NCI-H1436 (cell line): Measurements from ENCODE around the gene ATP5F1D.

Experiments
- DNase-seq: peaks from one replicate; lab custom pipeline; 2025; lab: John Stamatoyannopoulos, UW

The ATP5F1D gene

GRCh38 chr19:1259206-1259875 lies 17.8 kb downstream of the ATP5F1D start:
- no peak for DNase-seq

GRCh38 chr19:1259876-1260748 lies 18.6 kb downstream of the ATP5F1D start:
- DNase-seq, result no peak

DNA sequence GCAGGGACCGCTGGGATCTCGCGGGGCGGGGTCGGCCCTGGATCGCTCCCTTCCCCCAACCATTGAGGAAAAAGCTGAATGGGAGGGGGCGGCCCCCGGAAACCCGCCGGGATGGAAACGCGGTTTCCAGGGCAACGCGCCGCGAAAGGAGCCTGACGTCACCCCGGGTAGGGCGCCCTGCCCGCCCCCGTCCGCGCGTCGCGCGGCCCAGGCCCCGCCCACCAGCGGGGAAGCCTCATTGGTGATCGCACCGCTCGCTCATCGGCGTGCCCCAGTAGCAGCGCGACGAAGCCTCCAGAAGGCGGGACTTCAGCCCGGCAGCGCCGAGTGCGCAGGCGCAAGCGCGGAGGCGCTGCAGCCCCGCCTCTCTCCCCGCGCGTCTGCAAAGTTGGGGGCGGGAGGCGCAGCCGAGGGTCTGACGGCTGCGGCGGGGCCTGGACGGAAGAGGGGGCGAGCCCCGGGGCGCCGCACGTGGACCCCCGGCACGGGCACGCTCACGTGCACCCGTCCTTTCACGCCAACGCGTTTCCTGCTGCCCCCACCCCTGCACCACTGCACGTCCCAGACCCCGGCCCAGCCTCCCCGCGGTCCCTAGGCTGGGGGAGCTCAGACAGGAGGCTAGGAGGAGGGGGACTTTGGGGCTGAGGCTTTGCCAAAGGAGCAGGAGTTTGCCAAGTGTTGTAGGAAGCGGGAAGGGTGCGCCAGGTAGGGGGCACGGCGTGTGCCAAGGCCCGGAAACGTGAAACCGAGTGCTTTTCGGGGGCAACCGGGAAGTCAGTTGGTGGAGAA lies 19.4 kb downstream of the ATP5F1D start:
- peak; percentile 94 for DNase-seq

DNA sequence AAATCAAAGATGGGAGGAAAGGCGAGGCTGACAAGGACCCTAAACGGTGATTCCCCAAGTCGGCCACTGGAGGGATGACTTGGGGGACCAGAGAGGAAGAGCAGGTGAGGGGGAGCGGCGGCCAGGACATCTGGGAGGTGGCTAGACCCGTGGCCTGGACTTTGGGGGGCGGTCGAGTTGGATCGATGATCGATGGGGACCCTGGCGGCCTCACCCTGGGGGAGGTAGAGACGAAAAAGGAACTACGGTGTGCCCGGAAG lies 19.9 kb downstream of the ATP5F1D start:
- no peak for DNase-seq

GRCh38 chr19:1261798-1262622 lies 20.5 kb downstream of the ATP5F1D start:
- DNase-seq, result no peak

DNA sequence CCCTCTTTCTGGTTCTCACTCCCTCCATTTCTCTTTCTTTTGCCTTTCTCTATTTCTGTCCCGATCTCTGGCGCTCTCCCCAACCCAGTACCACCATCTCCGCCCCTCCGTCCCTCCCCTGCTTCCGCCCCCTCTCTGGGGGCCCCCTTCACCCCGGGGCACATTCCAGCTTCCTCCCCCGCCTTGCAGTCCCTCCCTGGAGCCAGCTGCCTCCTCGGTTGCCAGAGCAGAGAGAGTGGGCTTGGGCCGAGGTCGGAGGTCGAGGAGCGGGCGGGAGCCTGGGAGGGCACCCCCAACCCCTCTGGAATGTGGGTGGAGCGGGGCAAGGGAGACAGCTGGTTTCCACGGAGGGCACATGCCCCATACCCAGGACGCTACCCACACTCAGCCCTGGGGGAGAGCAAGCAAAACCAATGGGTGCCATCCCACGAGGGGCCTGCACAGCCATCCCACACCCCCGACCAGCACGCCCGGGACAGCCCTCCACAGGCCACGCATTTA lies 21.1 kb downstream of the ATP5F1D start:
- DNase-seq, result no peak

GRCh38 chr19:1263188-1263587 lies 21.6 kb downstream of the ATP5F1D start:
- DNase-seq, result no peak

GRCh38 chr19:1264801-1265614 lies 23.5 kb downstream of the ATP5F1D start:
- no peak for DNase-seq

DNA sequence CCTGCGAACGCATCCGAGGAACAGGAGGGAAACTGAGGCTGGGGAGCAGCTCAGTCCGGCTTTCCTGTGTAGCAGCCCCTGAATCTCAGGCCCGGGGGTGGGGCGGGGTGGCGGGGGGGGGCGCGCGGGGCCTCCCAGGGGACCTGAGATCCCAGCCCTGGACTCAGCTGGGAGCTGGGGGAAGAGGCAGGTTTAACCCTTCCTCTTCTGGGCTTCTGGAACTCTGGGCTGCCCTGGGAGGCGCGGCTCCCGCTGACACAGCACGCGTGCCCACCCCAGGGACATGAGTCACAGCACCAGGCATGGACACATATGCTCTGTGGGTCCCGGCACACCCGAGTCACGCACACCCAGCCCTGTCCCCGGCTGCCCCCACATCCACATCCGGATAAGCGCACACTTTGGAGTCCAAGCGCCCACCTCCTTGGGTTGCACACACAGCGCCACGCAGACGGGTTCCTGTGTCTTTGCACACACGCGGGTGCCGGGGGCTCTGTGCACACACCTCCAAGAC lies 24.1 kb downstream of the ATP5F1D start:
- no peak for DNase-seq

DNA sequence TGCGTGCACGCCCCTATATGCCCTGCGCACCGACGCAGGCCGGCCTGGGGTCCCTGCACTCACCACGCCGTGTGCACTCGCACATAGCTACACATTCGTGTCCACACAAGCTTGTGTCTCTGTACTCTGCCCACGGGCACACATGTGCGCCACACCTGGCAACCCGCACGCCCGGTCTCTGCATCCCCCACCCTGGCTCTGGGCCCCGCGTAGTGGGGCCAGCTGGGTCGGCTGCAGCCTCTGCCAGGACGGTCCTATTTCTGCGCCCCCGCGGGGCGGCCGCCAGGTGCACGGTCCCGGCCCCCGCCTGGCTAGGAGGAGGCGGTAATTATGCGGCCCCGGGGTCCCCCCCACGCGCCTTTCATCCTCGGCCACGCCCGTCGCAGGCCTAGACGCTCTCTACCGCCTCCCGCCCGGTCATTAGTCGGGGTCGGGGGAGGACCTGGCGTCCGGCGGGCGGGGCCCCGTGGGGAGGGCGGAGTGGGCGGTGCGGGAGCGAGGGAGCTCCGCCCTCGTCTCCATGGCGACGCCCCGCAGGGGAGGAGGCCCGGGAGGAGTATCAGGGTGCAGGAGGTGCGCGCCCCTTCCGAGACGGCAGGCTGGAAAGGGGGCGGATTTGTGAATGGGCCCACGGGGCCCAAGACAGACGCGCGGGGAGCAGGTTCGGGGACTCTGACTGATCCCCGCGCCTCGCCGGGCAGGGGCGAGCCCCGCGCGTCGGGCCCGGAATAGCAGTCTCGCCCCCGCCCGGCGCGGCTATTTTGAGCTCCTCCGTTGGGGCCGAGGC lies 24.8 kb downstream of the ATP5F1D start:
- DNase-seq, result peak; percentile 57

DNA sequence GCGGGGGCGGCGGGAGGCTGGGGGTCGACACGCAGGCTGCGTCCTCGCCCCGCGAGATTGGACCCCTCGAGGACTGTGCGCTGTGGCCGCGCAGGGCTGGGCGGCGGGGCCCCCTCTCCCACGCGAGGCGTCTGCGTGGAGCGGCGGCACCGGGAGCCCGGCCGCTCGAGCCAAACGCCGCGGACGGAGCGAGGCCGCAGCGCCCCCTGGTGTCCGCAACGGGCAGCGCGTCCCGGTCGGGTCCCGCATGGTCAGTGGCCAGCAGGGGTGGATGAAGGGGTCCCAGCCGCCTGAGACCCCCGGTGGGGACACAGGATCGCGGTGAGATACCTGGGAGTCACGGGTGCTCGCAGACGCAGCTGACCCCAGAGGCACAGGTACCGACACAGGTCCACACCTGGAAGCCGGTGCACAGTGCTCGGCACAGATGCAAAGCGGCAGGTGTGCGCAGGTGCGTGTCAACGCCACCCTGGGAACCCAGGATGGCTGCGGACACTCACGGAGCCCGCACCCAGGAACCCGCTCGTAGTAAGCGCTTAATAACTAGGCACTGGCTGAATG lies 25.4 kb downstream of the ATP5F1D start:
- DNase-seq, result no peak

- DNase-seq, result no peak
Observed at GRCh38 chr19:1267477-1268225, 26.1 kb downstream of the ATP5F1D start.

- DNase-seq, result no peak
Observed at GRCh38 chr19:1268226-1269064, 26.9 kb downstream of the ATP5F1D start.

DNA sequence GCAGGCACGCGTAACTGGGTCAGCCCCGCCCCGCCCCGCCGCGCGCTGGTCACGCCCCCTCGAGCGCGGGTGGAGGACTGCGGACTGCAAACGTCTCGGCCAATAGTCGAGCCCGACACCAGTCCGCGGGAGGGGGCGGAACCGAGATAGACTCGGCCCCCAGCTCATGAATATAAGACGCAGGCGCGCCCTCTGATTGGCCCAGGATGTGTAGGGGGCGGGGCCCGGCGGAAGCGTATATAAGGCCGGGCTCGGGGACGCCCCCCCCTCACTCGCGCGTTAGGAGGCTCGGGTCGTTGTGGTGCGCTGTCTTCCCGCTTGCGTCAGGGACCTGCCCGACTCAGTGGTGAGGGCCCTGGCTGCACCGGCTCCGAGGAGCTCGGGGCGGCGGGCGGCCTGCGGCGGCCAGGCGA lies 27.5 kb downstream of the ATP5F1D start, which contains the start of gene CIRBP:
TSS of gene CIRBP (plus strand) at position 268 of the 413 bp plus-strand sequence. CDS start 1,602 bp downstream, outside the sequence.
- DNase-seq, result peak; percentile 98

GRCh38 chr19:1269478-1270212 lies 28.1 kb downstream of the ATP5F1D start:
- peak; percentile 81 for DNase-seq

- no peak for DNase-seq
Observed at GRCh38 chr19:1270213-1270853, 28.8 kb downstream of the ATP5F1D start.
